Measurements from ENCODE around the gene CNTRL. TPM values are rescaled to one million over a fixed set of nuclear protein-coding genes. Genes with fewer than 3 reads are reported as not detected.
"Not testable (repeated sequence)": the region's sequence is repeated elsewhere in the genome, so short reads cannot be mapped to it uniquely, and the experiment has no call there.

Gene CNTRL
- total RNA-seq, 4 donors from 2014 or later = 23.4 to 32.7 (median 31.0) TPM

DNA sequence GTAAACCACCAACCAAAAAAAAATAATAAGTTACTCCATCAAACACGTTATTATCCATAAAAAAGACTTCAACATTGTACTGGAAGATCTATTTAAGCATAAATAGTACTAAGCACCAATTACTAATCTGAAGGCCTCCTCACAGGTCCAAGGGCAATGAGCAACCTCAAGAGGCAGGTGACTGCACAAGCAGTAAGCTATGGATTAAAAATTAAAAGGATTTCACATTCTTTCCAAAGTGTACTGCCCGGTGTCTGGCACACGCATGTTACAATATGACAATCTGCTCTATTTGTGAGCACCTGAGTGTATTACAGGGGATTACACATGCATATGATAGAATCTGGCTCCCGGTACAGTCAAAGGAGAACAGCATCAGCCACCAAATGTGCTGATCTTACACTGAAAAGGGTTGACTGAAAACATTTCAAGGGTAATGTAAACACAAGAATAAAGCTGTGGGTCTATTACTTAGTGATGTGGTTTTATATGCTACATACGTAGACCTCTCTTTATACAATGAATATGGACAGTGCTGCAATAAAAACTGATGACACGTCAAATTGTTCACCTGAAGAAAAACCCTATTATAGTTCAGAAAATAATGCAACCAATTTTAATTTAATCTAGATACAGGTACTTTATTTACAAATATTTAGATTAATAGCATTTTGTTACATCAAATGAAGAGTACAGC lies 104.1 kb downstream of the CNTRL start:
- H3K36me3 ChIP-seq = peaks cover 2 to 73% (median 10%) of the 10 kb centered on the region in 3 donors
- H3K4me1 ChIP-seq = peaks cover 0 to 32% (median 4%) of the 10 kb centered on the region in 4 donors
- H3K27me3 ChIP-seq = no peaks in the 10 kb centered on the region
- H3K27ac ChIP-seq = no peak overlapping the region
- H3K9me3 ChIP-seq = no peaks in the 10 kb centered on the region
- no peak for DNase-seq (ENCODE audit: low spot score in 2 of 2)
- 89 to 90% methylated on average over 6 of the region's 6 CpGs for WGBS, 2 donors
- H3K4me3 ChIP-seq = no peak overlapping the region
- TF ChIP-seq, protein P1, sequence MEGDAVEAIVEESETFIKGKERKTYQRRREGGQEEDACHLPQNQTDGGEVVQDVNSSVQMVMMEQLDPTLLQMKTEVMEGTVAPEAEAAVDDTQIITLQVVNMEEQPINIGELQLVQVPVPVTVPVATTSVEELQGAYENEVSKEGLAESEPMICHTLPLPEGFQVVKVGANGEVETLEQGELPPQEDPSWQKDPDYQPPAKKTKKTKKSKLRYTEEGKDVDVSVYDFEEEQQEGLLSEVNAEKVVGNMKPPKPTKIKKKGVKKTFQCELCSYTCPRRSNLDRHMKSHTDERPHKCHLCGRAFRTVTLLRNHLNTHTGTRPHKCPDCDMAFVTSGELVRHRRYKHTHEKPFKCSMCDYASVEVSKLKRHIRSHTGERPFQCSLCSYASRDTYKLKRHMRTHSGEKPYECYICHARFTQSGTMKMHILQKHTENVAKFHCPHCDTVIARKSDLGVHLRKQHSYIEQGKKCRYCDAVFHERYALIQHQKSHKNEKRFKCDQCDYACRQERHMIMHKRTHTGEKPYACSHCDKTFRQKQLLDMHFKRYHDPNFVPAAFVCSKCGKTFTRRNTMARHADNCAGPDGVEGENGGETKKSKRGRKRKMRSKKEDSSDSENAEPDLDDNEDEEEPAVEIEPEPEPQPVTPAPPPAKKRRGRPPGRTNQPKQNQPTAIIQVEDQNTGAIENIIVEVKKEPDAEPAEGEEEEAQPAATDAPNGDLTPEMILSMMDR (IDR thresholded peaks at IDR 0.05) = no peak
- TF ChIP-seq POLR2A (IDR thresholded peaks at IDR 0.05) (no peak), EP300 (IDR thresholded peaks at IDR 0.05) (no peak)

DNA sequence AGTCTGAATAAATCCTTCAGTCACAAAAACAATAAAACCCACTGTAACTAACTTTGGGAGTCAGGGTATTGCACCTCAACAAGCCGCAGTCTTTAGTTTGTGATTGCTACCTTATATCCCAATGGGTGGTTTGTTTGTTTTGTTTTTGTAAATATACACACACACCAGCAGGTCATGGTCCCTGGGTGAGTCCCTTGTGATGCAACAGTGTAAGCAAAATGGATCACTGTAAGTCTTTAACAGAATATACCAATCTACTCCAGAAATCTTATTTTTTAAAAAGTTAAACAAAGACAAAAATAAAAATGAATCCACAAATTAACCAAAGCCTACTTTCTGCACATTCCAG lies 104.6 kb downstream of the CNTRL start:
- not testable (repeated sequence) for DNase-seq (ENCODE audit: low spot score in 2 of 2); H3K27me3 ChIP-seq; H3K4me3 ChIP-seq; H3K27ac ChIP-seq; H3K9me3 ChIP-seq
- peaks cover 0 to 33% (median 4%) of the 10 kb centered on the region in 4 donors for H3K4me1 ChIP-seq
- peaks cover 2 to 67% (median 5%) of the 10 kb centered on the region in 3 donors for H3K36me3 ChIP-seq
- 78 to 83% methylated on average over 1 of the region's 1 CpG for WGBS, 2 donors

DNA sequence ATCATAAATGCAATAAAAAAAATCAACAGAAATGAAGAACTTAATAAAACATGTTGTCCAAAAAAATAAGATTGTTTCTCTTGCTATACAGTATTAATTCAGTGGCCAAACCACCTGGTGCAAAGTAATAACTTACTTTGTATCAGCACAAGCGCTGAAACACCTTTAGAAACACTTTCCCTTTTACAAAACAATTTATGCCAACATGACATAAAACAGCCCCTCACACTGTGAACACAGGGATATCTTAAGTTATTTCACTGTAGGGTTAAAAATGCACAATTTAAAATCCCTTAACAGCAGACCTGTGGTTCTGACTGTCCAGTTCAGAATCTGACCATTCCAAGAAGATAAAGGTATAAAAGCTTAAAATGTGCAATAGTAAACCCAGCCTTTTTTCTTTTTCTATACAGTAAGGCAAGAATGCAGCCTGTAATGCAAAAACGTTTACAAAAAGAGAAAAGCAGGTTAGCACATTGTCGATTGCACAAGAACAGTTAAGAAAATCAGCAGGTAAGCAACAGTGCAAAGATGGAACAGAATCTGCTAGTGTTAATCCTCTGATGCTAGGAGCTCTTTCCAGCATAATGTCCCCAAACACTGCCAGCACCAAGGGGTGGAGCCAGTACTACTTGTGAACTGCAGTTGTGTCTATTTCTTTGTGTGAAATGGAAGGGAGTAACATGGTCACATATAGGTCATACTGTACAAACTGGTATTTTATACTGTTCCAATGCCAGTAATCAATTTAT lies 105.4 kb downstream of the CNTRL start:
- Histone ChIP-seq H3K36me3 (peaks cover 2 to 60% (median 3%) of the 10 kb centered on the region in 3 donors), H3K9me3 (no peaks in the 10 kb centered on the region), H3K27me3 (no peaks in the 10 kb centered on the region), H3K4me3 (no peak overlapping the region), H3K27ac (no peak overlapping the region), H3K4me1 (peaks cover 0 to 38% (median 4%) of the 10 kb centered on the region in 4 donors)
- no peak for TF ChIP-seq EP300 (IDR thresholded peaks at IDR 0.05)
- TF ChIP-seq POLR2A (IDR thresholded peaks at IDR 0.05) = no peak
- TF ChIP-seq, protein P1 (IDR thresholded peaks at IDR 0.05) = no peak
- no peak for DNase-seq (ENCODE audit: low spot score in 2 of 2)
- 62 to 68% methylated on average over 3 of the region's 3 CpGs for WGBS, 2 donors

DNA sequence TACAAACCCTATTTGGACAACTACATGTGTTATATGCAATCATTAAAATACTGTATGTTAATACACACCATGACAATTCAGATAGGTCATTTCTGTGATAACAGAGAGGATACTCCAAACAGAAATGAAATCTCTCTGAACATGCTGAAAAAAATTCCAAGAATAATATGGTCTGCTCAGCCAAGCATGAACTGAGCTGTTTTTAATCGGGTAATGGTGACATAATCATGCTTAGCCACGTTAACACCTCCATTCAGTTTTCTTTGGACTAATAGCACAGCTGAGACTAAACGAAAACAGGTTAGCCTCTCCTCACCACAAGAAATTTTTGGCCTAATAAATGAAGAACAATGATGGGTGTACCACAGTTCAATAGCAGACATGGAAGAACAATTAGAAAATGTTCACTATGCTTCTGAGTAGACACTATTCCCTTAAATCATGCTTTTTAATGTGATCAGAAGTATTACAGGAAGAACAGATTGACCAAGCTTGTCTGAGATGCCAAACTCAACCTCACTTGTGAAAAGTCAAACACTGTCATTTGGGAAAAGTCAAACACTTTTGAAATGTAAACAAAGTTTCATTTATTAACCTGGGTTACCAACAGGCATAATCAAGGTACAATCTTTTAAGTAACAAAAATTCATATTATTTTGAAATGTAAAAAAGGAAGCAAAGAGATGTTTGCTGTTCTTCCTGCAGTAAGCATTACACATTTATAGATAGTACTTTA lies 107.5 kb downstream of the CNTRL start:
- Histone ChIP-seq H3K27ac (no peak overlapping the region), H3K9me3 (no peaks in the 10 kb centered on the region), H3K27me3 (no peaks in the 10 kb centered on the region), H3K4me1 (peaks cover 0 to 55% (median 5%) of the 10 kb centered on the region in 4 donors), H3K4me3 (no peak overlapping the region), H3K36me3 (peaks cover 0 to 53% (median 2%) of the 10 kb centered on the region in 3 donors)
- no peak for DNase-seq (ENCODE audit: low spot score in 2 of 2)
- 66 to 77% methylated on average over 3 of the region's 3 CpGs for WGBS, 2 donors
- TF ChIP-seq, protein P1 (IDR thresholded peaks at IDR 0.05) = no peak
- no peak for TF ChIP-seq EP300 (IDR thresholded peaks at IDR 0.05)
- no peak for TF ChIP-seq POLR2A (IDR thresholded peaks at IDR 0.05)

DNA sequence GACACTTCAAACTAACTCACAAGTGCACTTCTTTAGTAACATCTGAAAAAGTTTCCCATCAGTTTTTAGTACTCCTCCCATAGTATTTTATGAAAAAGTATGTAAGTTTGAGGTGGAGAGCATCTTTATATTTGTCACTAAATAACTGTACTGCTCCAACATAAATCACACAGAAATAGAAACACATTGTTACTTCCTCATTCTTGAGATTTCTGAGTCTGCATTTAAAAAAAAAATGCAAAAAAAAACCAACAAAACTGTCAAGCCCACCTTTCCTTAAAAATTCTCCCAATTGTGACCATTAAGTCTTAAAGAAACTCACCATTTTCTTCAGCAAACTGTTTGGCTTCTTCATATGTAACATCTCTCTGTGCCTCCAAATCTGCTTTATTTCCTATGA lies 108.2 kb downstream of the CNTRL start:
- peaks cover 0 to 46% (median 2%) of the 10 kb centered on the region in 3 donors for H3K36me3 ChIP-seq
- DNase-seq (ENCODE audit: low spot score in 2 of 2) = no peak
- TF ChIP-seq, protein P1 (IDR thresholded peaks at IDR 0.05) = no peak
- TF ChIP-seq EP300 (IDR thresholded peaks at IDR 0.05) = no peak
- no peak for TF ChIP-seq POLR2A (IDR thresholded peaks at IDR 0.05)
- no peaks in the 10 kb centered on the region for H3K9me3 ChIP-seq
- no peak overlapping the region for H3K27ac ChIP-seq
- H3K4me3 ChIP-seq = no peak overlapping the region
- no peaks in the 10 kb centered on the region for H3K27me3 ChIP-seq
- H3K4me1 ChIP-seq = peaks cover 0 to 62% (median 9%) of the 10 kb centered on the region in 4 donors

All from tibial nerve (tissue), 4 donors.